HG02852 (cell line): ENCODE measurements around the gene KIF2B.
"Not testable (repeated sequence)": the region's sequence is repeated elsewhere in the genome, so short reads cannot be mapped to it uniquely, and the experiment has no call there.

Source experiments
- ATAC-seq: cut with Tn5 transposase; IDR thresholded peaks from one replicate; pipeline ENCODE4 v1.9.1; 2021; ENCODE audit warnings: mild to moderate bottlenecking, moderate library complexity; ENCODE audit not compliant: unreplicated experiment

KIF2B gene

GRCh38 chr17:53822764-53823163, at the start of gene KIF2B:
Gene KIF2B (plus strand): TSS chr17:53822927. CDS start chr17:53823034, 107 bp downstream.
- ATAC-seq, result no peak

GRCh38 chr17:53780320-53780719, 42.4 kb upstream of the KIF2B start:
- no peak for ATAC-seq

- ATAC-seq, result no peak
Observed at GRCh38 chr17:53791551-53791950, 31.2 kb upstream of the KIF2B start.

- no peak for ATAC-seq
Observed at GRCh38 chr17:53792451-53792850, 30.3 kb upstream of the KIF2B start.

- no peak for ATAC-seq
Observed at GRCh38 chr17:53792997-53793396, 29.7 kb upstream of the KIF2B start.

- ATAC-seq, result no peak
Observed at GRCh38 chr17:53794875-53795274, 27.9 kb upstream of the KIF2B start.

- ATAC-seq, result no peak
Observed at GRCh38 chr17:53796642-53797041, 26.1 kb upstream of the KIF2B start.

- ATAC-seq, result no peak
Observed at GRCh38 chr17:53797501-53797900, 25.2 kb upstream of the KIF2B start.

- ATAC-seq, result no peak
Observed at GRCh38 chr17:53804437-53804836, 18.3 kb upstream of the KIF2B start.

- ATAC-seq, result no peak
Observed at GRCh38 chr17:53806473-53806872, 16.3 kb upstream of the KIF2B start.

- no peak for ATAC-seq
Observed at GRCh38 chr17:53807286-53807685, 15.4 kb upstream of the KIF2B start.

- ATAC-seq, result no peak
Observed at GRCh38 chr17:53818271-53818670, 4.5 kb upstream of the KIF2B start.

GRCh38 chr17:53818929-53819328, 3.8 kb upstream of the KIF2B start:
- ATAC-seq, result no peak

- no peak for ATAC-seq
Observed at GRCh38 chr17:53819956-53820355, 2.8 kb upstream of the KIF2B start.

- ATAC-seq, result no peak
Observed at GRCh38 chr17:53823341-53824050, 769 bp downstream of the KIF2B start.

GRCh38 chr17:53834771-53835170, 12.0 kb downstream of the KIF2B start:
- ATAC-seq, result not testable (repeated sequence)

GRCh38 chr17:53837131-53837530, 14.4 kb downstream of the KIF2B start:
- ATAC-seq, result no peak

- no peak for ATAC-seq
Observed at GRCh38 chr17:53844491-53845107, 21.9 kb downstream of the KIF2B start.

- ATAC-seq, result not testable (repeated sequence)
Observed at GRCh38 chr17:53871128-53871527, 48.4 kb downstream of the KIF2B start.
